ENCODE measurements around the gene GPR18.

The GPR18 gene

GRCh38 chr13:99227331-99227900 is 30.8 kb downstream of the GPR18 start:
- H3K9me3 ChIP-seq (ENCODE audit: severe bottlenecking) = no peaks in the 10 kb centered on the region
- no peaks in the 10 kb centered on the region for H3K36me3 ChIP-seq (ENCODE audit: low read depth)
- no peak overlapping the region for H3K27ac ChIP-seq (ENCODE audit: poor library complexity, severe bottlenecking)
- DNase-seq (ENCODE audit: low spot score) (no peak), ATAC-seq (ENCODE audit: low read depth) (no peak)
- H3K27me3 ChIP-seq (ENCODE audit: insufficient read depth, poor library complexity, severe bottlenecking) = no peaks in the 10 kb centered on the region
- no peak overlapping the region for H3K4me3 ChIP-seq (ENCODE audit: severe bottlenecking)
- TF ChIP-seq CTCF (IDR thresholded peaks at IDR 0.05; ENCODE audit: poor library complexity, severe bottlenecking) = no peak
- H3K4me1 ChIP-seq (ENCODE audit: insufficient read depth, poor library complexity, severe bottlenecking) = peaks cover 24% of the 10 kb centered on the region

GRCh38 chr13:99226513-99226912 is 31.7 kb downstream of the GPR18 start:
- no peak for TF ChIP-seq CTCF (IDR thresholded peaks at IDR 0.05; ENCODE audit: poor library complexity, severe bottlenecking)
- Histone ChIP-seq H3K4me1 (ENCODE audit: insufficient read depth, poor library complexity, severe bottlenecking) (peaks cover 24% of the 10 kb centered on the region), H3K27me3 (ENCODE audit: insufficient read depth, poor library complexity, severe bottlenecking) (no peaks in the 10 kb centered on the region), H3K9me3 (ENCODE audit: severe bottlenecking) (no peaks in the 10 kb centered on the region), H3K36me3 (ENCODE audit: low read depth) (no peaks in the 10 kb centered on the region), H3K4me3 (ENCODE audit: severe bottlenecking) (no peak overlapping the region), H3K27ac (ENCODE audit: poor library complexity, severe bottlenecking) (no peak overlapping the region)
- DNase-seq (ENCODE audit: low spot score) = no peak
- no peak for ATAC-seq (ENCODE audit: low read depth)

GRCh38 chr13:99225078-99225477 is 33.1 kb downstream of the GPR18 start:
- Histone ChIP-seq H3K27me3 (ENCODE audit: insufficient read depth, poor library complexity, severe bottlenecking) (no peaks in the 10 kb centered on the region), H3K4me1 (ENCODE audit: insufficient read depth, poor library complexity, severe bottlenecking) (peaks cover 24% of the 10 kb centered on the region), H3K36me3 (ENCODE audit: low read depth) (no peaks in the 10 kb centered on the region), H3K27ac (ENCODE audit: poor library complexity, severe bottlenecking) (no peak overlapping the region), H3K9me3 (ENCODE audit: severe bottlenecking) (no peaks in the 10 kb centered on the region), H3K4me3 (ENCODE audit: severe bottlenecking) (no peak overlapping the region)
- no peak for TF ChIP-seq CTCF (IDR thresholded peaks at IDR 0.05; ENCODE audit: poor library complexity, severe bottlenecking)
- DNase-seq (ENCODE audit: low spot score) (no peak), ATAC-seq (ENCODE audit: low read depth) (no peak)

GRCh38 chr13:99224021-99224420 is 34.2 kb downstream of the GPR18 start:
- no peaks in the 10 kb centered on the region for H3K27me3 ChIP-seq (ENCODE audit: insufficient read depth, poor library complexity, severe bottlenecking)
- no peak for ATAC-seq (ENCODE audit: low read depth)
- no peak for DNase-seq (ENCODE audit: low spot score)
- H3K36me3 ChIP-seq (ENCODE audit: low read depth) = no peaks in the 10 kb centered on the region
- H3K4me1 ChIP-seq (ENCODE audit: insufficient read depth, poor library complexity, severe bottlenecking) = peaks cover 14% of the 10 kb centered on the region
- no peak overlapping the region for H3K4me3 ChIP-seq (ENCODE audit: severe bottlenecking)
- H3K27ac ChIP-seq (ENCODE audit: poor library complexity, severe bottlenecking) = no peak overlapping the region
- no peak for TF ChIP-seq CTCF (IDR thresholded peaks at IDR 0.05; ENCODE audit: poor library complexity, severe bottlenecking)
- no peaks in the 10 kb centered on the region for H3K9me3 ChIP-seq (ENCODE audit: severe bottlenecking)

- H3K36me3 ChIP-seq (ENCODE audit: low read depth) = no peaks in the 10 kb centered on the region
- no peak overlapping the region for H3K4me3 ChIP-seq (ENCODE audit: severe bottlenecking)
- no peak for TF ChIP-seq CTCF (IDR thresholded peaks at IDR 0.05; ENCODE audit: poor library complexity, severe bottlenecking)
- H3K9me3 ChIP-seq (ENCODE audit: severe bottlenecking) = no peaks in the 10 kb centered on the region
- H3K27me3 ChIP-seq (ENCODE audit: insufficient read depth, poor library complexity, severe bottlenecking) = no peaks in the 10 kb centered on the region
- no peak overlapping the region for H3K27ac ChIP-seq (ENCODE audit: poor library complexity, severe bottlenecking)
- H3K4me1 ChIP-seq (ENCODE audit: insufficient read depth, poor library complexity, severe bottlenecking) = peaks cover 10% of the 10 kb centered on the region
- DNase-seq (ENCODE audit: low spot score) = no peak
- ATAC-seq (ENCODE audit: low read depth) = no peak
These were observed 34.6 kb downstream of the GPR18 start for GRCh38 chr13:99223587-99223986.
